Endothelial cell of umbilical vein (primary cell): ENCODE measurements around the gene GRAMD4. TPM values are rescaled to one million over a fixed set of nuclear protein-coding genes. Genes with fewer than 3 reads are reported as not detected.

Experiments
- BruUV-seq: library from RNA; stranded (reverse); fragments of 400-500 nt; replicated peaks from 2 replicates; lab custom pipeline; 2021; lab: Mats Ljungman, UMichigan
- CTCF ChIA-PET: fragments of 300-600, 350-600 bp; sonication (Branson Sonifier 250); formaldehyde crosslinking; loops from one replicate; lab custom pipeline; 2021; ENCODE audit warnings: antibody characterized with exemption, inconsistent platforms; lab: Charles Lee
- POLR2A ChIA-PET: fragments of 300-600, 350-600 bp; sonication (Branson Sonifier 250); formaldehyde crosslinking; loops from one replicate; lab custom pipeline; 2021; ENCODE audit warnings: antibody characterized with exemption, inconsistent platforms; lab: Charles Lee
- DNase-seq: peaks from one replicate; pipeline ENCODE4 v3.0.0-alpha.2; 2011; ENCODE audit warnings: low read depth, low spot score
- FAIRE-seq: peaks from 2 replicates; lab custom pipeline; 2011; peaks lifted over from hg19 to GRCh38; lab: Jason Lieb, UNC
- H2AFZ ChIP-seq: 2 replicates; pipeline ENCODE4 v1.6.0; 2012; ENCODE audit warnings: low read depth, low read length, control low read depth, inconsistent platforms
- H3K27ac ChIP-seq: 2 replicates; pipeline ENCODE4 v1.5.1; 2011; ENCODE audit warnings: low read depth, mild to moderate bottlenecking, control low read depth, low read length, moderate library complexity; ENCODE audit not compliant: insufficient read depth
- H3K27me3 ChIP-seq, 2 experiments: 2 replicates each; pipeline versions ENCODE4 v1.6.0 to v1.6.1; 2011; ENCODE audit warnings: low read length in 2 of 2, mixed read lengths in 1 of 2; ENCODE audit not compliant: control insufficient read depth in 2 of 2, insufficient read depth in 2 of 2
- H3K36me3 ChIP-seq, 2 experiments: 2 replicates in 1 of 2; 3 replicates in 1 of 2; pipeline ENCODE4 v1.5.1; 2011; ENCODE audit warnings: low read length in 2 of 2, mild to moderate bottlenecking in 1 of 2, moderate library complexity in 1 of 2; ENCODE audit not compliant: control insufficient read depth in 2 of 2, insufficient read depth in 2 of 2; ENCODE audit errors: extremely low read depth in 1 of 2
- H3K4me1 ChIP-seq: 3 replicates; pipeline ENCODE4 v1.5.1; 2011; ENCODE audit warnings: mild to moderate bottlenecking, low read length; ENCODE audit not compliant: control insufficient read depth, insufficient read depth; ENCODE audit errors: extremely low read depth
- H3K4me2 ChIP-seq: 2 replicates; pipeline ENCODE4 v1.6.1; 2011; ENCODE audit warnings: low read length, control low read depth, mixed read lengths; ENCODE audit not compliant: insufficient read depth
- H3K4me3 ChIP-seq, 3 experiments: fragments of 200-600 bp in 1 of 3; sonication (generic), shearing (Covaris generic) in 1 of 3; replicated peaks in 1 of 3; 2 replicates each; pipeline ENCODE4 v1.5.1; 2011 to 2016; ENCODE audit warnings: control low read depth in 3 of 3, low read length in 3 of 3, mild to moderate bottlenecking in 2 of 3, inconsistent platforms in 1 of 3, low read depth in 1 of 3, moderate library complexity in 1 of 3; ENCODE audit not compliant: insufficient read depth in 1 of 3
- H3K79me2 ChIP-seq: 2 replicates; pipeline ENCODE4 v1.6.0; 2012; ENCODE audit warnings: low read length, inconsistent platforms; ENCODE audit not compliant: control insufficient read depth, insufficient read depth
- H3K9ac ChIP-seq: replicated peaks from 2 replicates; pipeline ENCODE3; 2011; ENCODE audit warnings: low read length, control low read depth; ENCODE audit not compliant: insufficient read depth; ENCODE audit errors: extremely low read depth
- H3K9me1 ChIP-seq: replicated peaks from 3 replicates; pipeline ENCODE4 v1.6.0; 2011; ENCODE audit warnings: mild to moderate bottlenecking, low read length; ENCODE audit not compliant: control insufficient read depth, insufficient read depth; ENCODE audit errors: extremely low read depth
- H3K9me3 ChIP-seq: replicated peaks from 2 replicates; pipeline ENCODE4 v1.5.1; 2012; ENCODE audit warnings: low read length, inconsistent platforms; ENCODE audit not compliant: control insufficient read depth, insufficient read depth
- H4K20me1 ChIP-seq: replicated peaks from 2 replicates; pipeline ENCODE3; 2011; ENCODE audit warnings: mild to moderate bottlenecking, low read length; ENCODE audit not compliant: control insufficient read depth, insufficient read depth; ENCODE audit errors: extremely low read depth
- GATA2 ChIP-seq: IDR thresholded peaks from 2 replicates; pipeline ENCODE4 v1.7.0; 2011; ENCODE audit warnings: low read depth, mild to moderate bottlenecking, moderate library complexity, mixed read lengths, low read length; ENCODE audit not compliant: insufficient read length, insufficient read depth
- JUN ChIP-seq: IDR thresholded peaks from 2 replicates; pipeline ENCODE4 v1.6.1; 2011; ENCODE audit warnings: borderline replicate concordance, low read depth; ENCODE audit not compliant: insufficient read length, insufficient read depth
- MYC ChIP-seq: IDR thresholded peaks from one replicate; pipeline ENCODE4 v1.6.1; 2011; ENCODE audit warnings: mild to moderate bottlenecking, low read depth, low read length
- POLR2A ChIP-seq: IDR thresholded peaks from 2 replicates; pipeline ENCODE4 v1.6.1; 2012; ENCODE audit warnings: low read depth, mild to moderate bottlenecking, control low read depth, low read length
- dilution Hi-C: fragments of 300-500 bp; cut with MboI; formaldehyde crosslinking; loops from one replicate; pipeline ENCODE4 v1.15.0; 2019; ENCODE audit warnings: low sequenced_read_pairs; ENCODE audit not compliant: extremely low pct_ligation_motif_present
- intact Hi-C: fragments of 100-400 bp; cut with micrococcal nuclease; formaldehyde crosslinking; loops from one replicate; pipeline ENCODE4 v1.10.0; 2022
- polyA plus RNA-seq, 4 experiments: library from polyadenylated mRNA; depleted of rRNA in 3 of 4; stranded (reverse) in 3 of 4; unstranded in 1 of 4; fragments of >200 nt; gene quantifications; 2 replicates each; pipeline versions ENCODE4 v1.2.1 to v1.2.3, GENCODE V29; 2011 to 2012; ENCODE audit warnings: missing spikeins in 1 of 4
- total RNA-seq: library from RNA; stranded (reverse); gene quantifications from 2 replicates; pipeline ENCODE4 v1.2.3, GENCODE V29; 2021
- TF ChIP-seq, protein P1 (sequence below), 2 donors: IDR thresholded peaks; 1 replicate in 1 of 2; 2 replicates in 1 of 2; pipeline ENCODE4 v1.5.1; 2011; ENCODE audit warnings: low read length in 2 of 2, mild to moderate bottlenecking in 2 of 2, moderate library complexity in 2 of 2, control low read depth in 1 of 2, inconsistent platforms in 1 of 2, low read depth in 1 of 2; ENCODE audit not compliant: insufficient read depth in 1 of 2; ENCODE audit errors: extremely low read depth in 1 of 2

Gene GRAMD4
- total and polyA plus RNA-seq, 2 donors (not counting 3 experiments of a cell fraction or from before 2014, with no cell fraction given) = 5.9 to 14.8 TPM

DNA sequence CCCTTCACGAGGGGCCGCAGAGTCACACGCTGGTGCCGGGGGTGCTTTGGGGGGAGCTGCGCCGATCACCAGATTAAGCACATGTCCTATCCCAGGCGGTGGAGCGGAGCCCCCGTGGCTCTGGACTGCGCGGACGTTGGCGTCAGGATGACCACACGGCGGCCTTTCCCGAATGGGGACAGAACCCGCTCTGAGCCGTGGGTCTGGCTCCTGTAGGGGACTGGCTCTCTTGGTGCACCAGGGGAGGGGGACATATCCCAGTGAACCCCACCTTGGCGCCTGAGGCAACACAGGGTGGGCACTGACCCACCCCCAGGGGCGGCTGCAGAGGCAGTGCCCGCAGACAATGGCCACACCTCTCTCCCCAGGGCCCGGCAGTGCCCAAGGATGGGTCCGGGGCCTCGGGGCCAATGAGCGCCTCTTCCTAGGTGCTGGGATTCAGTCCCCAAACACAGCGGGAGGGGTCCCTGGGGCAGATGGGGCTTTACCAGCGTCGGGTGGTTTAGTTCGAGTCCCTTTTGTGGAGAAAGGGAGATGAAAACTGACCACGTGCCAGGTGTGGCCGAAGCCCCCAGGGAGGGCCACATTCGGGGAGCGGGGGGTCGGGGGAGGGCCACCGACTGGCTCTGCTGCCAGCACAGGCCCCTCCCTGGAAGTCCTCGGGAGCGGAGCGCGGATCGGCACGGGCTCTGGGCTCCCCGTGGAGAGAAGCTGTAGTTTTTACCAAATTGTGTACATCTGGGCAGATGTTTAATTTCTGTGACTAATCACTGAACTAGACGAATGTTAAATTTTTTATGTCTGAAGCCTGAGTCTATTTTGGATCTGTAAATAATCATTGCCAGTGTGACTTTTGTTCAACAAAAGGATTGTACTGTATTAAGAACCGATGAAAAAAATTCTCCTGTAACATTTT lies 58.9 kb downstream of the GRAMD4 start:
- intact Hi-C loops (no loop called here), dilution Hi-C loops (no loop called here)
- Histone ChIP-seq H3K36me3 (no peaks in the 10 kb centered on the region), H3K4me1 (no peaks in the 10 kb centered on the region), H3K79me2 (no peaks in the 10 kb centered on the region), H4K20me1 (no peaks in the 10 kb centered on the region), H2AFZ (no peak overlapping the region), H3K4me2 (no peak overlapping the region), H3K4me3 (no peak overlapping the region), H3K9me1 (no peaks in the 10 kb centered on the region), H3K27me3 (no peaks in the 10 kb centered on the region), H3K27ac (no peak overlapping the region), H3K9me3 (no peaks in the 10 kb centered on the region), H3K9ac (no peak overlapping the region)
- DNase-seq (no peak), FAIRE-seq (no peak)
- TF ChIP-seq GATA2 (no peak), POLR2A (no peak), JUN (no peak), MYC (no peak)
- TF ChIP-seq, protein P1, sequence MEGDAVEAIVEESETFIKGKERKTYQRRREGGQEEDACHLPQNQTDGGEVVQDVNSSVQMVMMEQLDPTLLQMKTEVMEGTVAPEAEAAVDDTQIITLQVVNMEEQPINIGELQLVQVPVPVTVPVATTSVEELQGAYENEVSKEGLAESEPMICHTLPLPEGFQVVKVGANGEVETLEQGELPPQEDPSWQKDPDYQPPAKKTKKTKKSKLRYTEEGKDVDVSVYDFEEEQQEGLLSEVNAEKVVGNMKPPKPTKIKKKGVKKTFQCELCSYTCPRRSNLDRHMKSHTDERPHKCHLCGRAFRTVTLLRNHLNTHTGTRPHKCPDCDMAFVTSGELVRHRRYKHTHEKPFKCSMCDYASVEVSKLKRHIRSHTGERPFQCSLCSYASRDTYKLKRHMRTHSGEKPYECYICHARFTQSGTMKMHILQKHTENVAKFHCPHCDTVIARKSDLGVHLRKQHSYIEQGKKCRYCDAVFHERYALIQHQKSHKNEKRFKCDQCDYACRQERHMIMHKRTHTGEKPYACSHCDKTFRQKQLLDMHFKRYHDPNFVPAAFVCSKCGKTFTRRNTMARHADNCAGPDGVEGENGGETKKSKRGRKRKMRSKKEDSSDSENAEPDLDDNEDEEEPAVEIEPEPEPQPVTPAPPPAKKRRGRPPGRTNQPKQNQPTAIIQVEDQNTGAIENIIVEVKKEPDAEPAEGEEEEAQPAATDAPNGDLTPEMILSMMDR (IDR thresholded peaks at IDR 0.05; ENCODE audit: extremely low read depth in 1 of 2, insufficient read depth in 1 of 2, low read depth in 1 of 2, low read length in 2 of 2) = no peak
- CTCF ChIA-PET = no interaction called here
- BruUV-seq = no TSS peak
- POLR2A ChIA-PET = no interaction called here
